Activated CD8-positive, alpha-beta memory T cell treated with anti-CD3 and anti-CD28 coated beads for 48 hours (primary cell): ENCODE results near the gene TFAP2A.

Experiments
- DNase-seq, 3 experiments: peaks; one replicate each; pipeline ENCODE4 v3.0.0-alpha.2; 2020; ENCODE audit warnings: low read depth in 2 of 3, low spot score in 2 of 3

Gene TFAP2A

GRCh38 chr6:10384091-10384609 lies 30.7 kb downstream of the TFAP2A start:
- no peak for DNase-seq

- DNase-seq = no peak
Observed at GRCh38 chr6:10383331-10384090, 31.4 kb downstream of the TFAP2A start.

GRCh38 chr6:10382728-10383330 lies 32.0 kb downstream of the TFAP2A start:
- DNase-seq = no peak

- no peak for DNase-seq
Observed at GRCh38 chr6:10382322-10382721, 32.6 kb downstream of the TFAP2A start.

GRCh38 chr6:10381830-10382208 lies 33.1 kb downstream of the TFAP2A start:
- no peak for DNase-seq

GRCh38 chr6:10381133-10381829 lies 33.6 kb downstream of the TFAP2A start:
- DNase-seq = no peak

GRCh38 chr6:10375391-10375969 lies 39.4 kb downstream of the TFAP2A start:
- DNase-seq = no peak

GRCh38 chr6:10373642-10374359 lies 41.1 kb downstream of the TFAP2A start:
- no peak for DNase-seq

GRCh38 chr6:10369896-10370295 lies 45.0 kb downstream of the TFAP2A start:
- DNase-seq = no peak

GRCh38 chr6:10368861-10369260 lies 46.0 kb downstream of the TFAP2A start:
- no peak for DNase-seq

- no peak for DNase-seq
Observed at GRCh38 chr6:10363911-10364310, 51.0 kb downstream of the TFAP2A start.

- no peak for DNase-seq
Observed at GRCh38 chr6:10362300-10362699, 52.6 kb downstream of the TFAP2A start.

- DNase-seq = no peak
Observed at GRCh38 chr6:10361428-10361827, 53.4 kb downstream of the TFAP2A start.

GRCh38 chr6:10359581-10359980 lies 55.3 kb downstream of the TFAP2A start:
- no peak for DNase-seq

- DNase-seq = no peak
Observed at GRCh38 chr6:10355115-10355702, 59.7 kb downstream of the TFAP2A start.

- DNase-seq = no peak
Observed at GRCh38 chr6:10351791-10352190, 63.1 kb downstream of the TFAP2A start.

GRCh38 chr6:10350720-10351119 lies 64.2 kb downstream of the TFAP2A start:
- DNase-seq = no peak

GRCh38 chr6:10347561-10348327 lies 67.1 kb downstream of the TFAP2A start:
- DNase-seq = no peak
